Putamen (tissue), 1 donor: Measurements from ENCODE around the gene PGRMC2.

Experiments
- DNase-seq: peaks from one replicate; pipeline ENCODE4 v3.0.0-alpha.2; 2016; ENCODE audit warnings: low spot score

The PGRMC2 gene

GRCh38 chr4:128298852-128299251 lies 11.2 kb upstream of the PGRMC2 start:
- DNase-seq: no peak

- DNase-seq: no peak
These were observed 10.6 kb upstream of the PGRMC2 start for GRCh38 chr4:128298146-128298758.

- no peak for DNase-seq
These were observed 7.6 kb upstream of the PGRMC2 start for GRCh38 chr4:128295255-128295654.

- DNase-seq: no peak
These were observed 6.9 kb upstream of the PGRMC2 start for GRCh38 chr4:128294464-128294863.

GRCh38 chr4:128292349-128292748 lies 4.7 kb upstream of the PGRMC2 start:
- no peak for DNase-seq

- no peak for DNase-seq
These were observed 3.5 kb upstream of the PGRMC2 start for GRCh38 chr4:128291096-128291495.

- no peak for DNase-seq
These were observed 2.9 kb upstream of the PGRMC2 start for GRCh38 chr4:128290526-128290925.

- no peak for DNase-seq
These were observed 2.0 kb upstream of the PGRMC2 start for GRCh38 chr4:128289523-128290158.

GRCh38 chr4:128288689-128289106 lies 1.1 kb upstream of the PGRMC2 start:
- DNase-seq: peak; percentile 14

GRCh38 chr4:128287871-128288688 lies 467 bp upstream of the PGRMC2 start:
- peak; percentile 98 for DNase-seq

GRCh38 chr4:128286474-128287058 lies 1.0 kb downstream of the PGRMC2 start:
- no peak for DNase-seq

GRCh38 chr4:128285085-128285997 lies 2.3 kb downstream of the PGRMC2 start:
- no peak for DNase-seq

GRCh38 chr4:128284317-128284716 lies 3.3 kb downstream of the PGRMC2 start:
- DNase-seq: no peak

- no peak for DNase-seq
These were observed 4.5 kb downstream of the PGRMC2 start for GRCh38 chr4:128283071-128283470.

- no peak for DNase-seq
These were observed 5.1 kb downstream of the PGRMC2 start for GRCh38 chr4:128282516-128282915.

GRCh38 chr4:128281354-128281753 lies 6.3 kb downstream of the PGRMC2 start:
- DNase-seq: no peak

- DNase-seq: no peak
These were observed 7.9 kb downstream of the PGRMC2 start for GRCh38 chr4:128279624-128280225.

GRCh38 chr4:128277856-128278255 lies 9.8 kb downstream of the PGRMC2 start:
- no peak for DNase-seq

- DNase-seq: no peak
These were observed 12.3 kb downstream of the PGRMC2 start for GRCh38 chr4:128275346-128275745.

GRCh38 chr4:128271551-128271950 lies 16.1 kb downstream of the PGRMC2 start:
- DNase-seq: no peak

GRCh38 chr4:128268970-128269369 lies 18.6 kb downstream of the PGRMC2 start:
- DNase-seq: no peak
